OCI-LY3 (cell line): ENCODE data around the gene DPY19L2.
"Not testable (repeated sequence)": the region's sequence is repeated elsewhere in the genome, so short reads cannot be mapped to it uniquely, and the experiment has no call there.

Experiments
- CTCF ChIP-seq: fragments of 200-600, 300-600 bp; sonication (generic); IDR thresholded peaks from 2 replicates; pipeline ENCODE4 v1.5.1; 2014; ENCODE audit warnings: antibody characterized with exemption, low read length, low read depth
- EZH2phosphoT487 ChIP-seq: fragments of 200-600 bp; shearing (Covaris generic); IDR thresholded peaks from 2 replicates; pipeline ENCODE4 v1.6.1; 2018; ENCODE audit warnings: antibody characterized with exemption, mixed run types, low read depth

- TF ChIP-seq CTCF, EZH2phosphoT487: not testable (repeated sequence)
These were observed 43.0 kb upstream of the DPY19L2 start for GRCh38 chr12:63711339-63711738.
